HL-60/S4 (cell line): ENCODE data around the gene SLC7A10.

Experiments
- in situ Hi-C: fragments of 300-500 bp; cut with MboI; formaldehyde crosslinking; loops from 2 replicates; pipeline ENCODE4 v1.14.3; 2022; ENCODE audit warnings: low sequenced_read_pairs

The SLC7A10 gene

DNA sequence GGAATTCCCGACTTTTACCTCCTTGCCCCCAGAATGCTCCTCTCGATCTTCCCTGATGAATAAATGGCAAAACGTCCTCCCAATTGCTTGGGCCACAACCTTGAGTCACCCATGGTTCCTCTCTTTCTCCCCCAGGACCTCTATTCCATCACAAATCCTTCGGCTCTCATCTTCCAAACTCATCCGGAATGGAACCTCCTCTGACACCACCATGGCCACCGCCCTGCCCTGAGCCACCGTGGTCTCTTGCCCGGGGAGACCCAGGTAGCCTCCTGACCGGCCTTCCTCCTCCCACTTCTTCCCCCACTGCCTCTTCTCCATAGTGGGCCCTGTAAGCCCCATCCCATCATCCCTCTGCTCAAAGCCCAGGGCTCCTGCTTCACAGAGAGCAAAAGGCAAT, 4.9 kb downstream of the SLC7A10 start:
- in situ Hi-C loops, result no loop called here

GRCh38 chr19:33220115-33220514, 5.5 kb downstream of the SLC7A10 start:
- in situ Hi-C loops, result no loop called here

GRCh38 chr19:33219261-33219815, 6.3 kb downstream of the SLC7A10 start:
- in situ Hi-C loops, result loop anchor here (10.0 kb wide), 1 partner anchor 545 kb away; no protein-coding TSS in a partner anchor

DNA sequence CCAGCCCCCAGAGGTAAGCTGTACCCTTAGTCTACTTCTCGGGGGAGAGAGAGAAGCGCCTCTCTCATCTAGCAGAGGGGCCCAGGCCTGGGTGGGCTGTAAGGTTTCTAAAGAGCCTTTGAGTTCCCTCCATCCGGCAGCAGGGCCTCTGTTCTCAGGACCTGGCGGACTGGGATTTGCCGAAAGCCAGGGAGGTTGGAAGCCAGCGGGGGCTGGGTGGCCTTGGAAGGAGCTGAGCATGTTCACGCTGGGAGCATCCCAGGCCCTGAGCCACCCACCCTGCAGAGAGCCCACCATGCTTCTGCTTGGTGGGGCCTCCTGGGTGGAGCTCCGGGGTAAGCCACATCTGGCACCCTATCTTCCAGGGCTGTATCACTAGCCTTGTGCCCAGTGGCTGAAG, 7.8 kb downstream of the SLC7A10 start:
- in situ Hi-C loops, result loop anchor here (10.0 kb wide), 1 partner anchor 547 kb away; no protein-coding TSS in a partner anchor

DNA sequence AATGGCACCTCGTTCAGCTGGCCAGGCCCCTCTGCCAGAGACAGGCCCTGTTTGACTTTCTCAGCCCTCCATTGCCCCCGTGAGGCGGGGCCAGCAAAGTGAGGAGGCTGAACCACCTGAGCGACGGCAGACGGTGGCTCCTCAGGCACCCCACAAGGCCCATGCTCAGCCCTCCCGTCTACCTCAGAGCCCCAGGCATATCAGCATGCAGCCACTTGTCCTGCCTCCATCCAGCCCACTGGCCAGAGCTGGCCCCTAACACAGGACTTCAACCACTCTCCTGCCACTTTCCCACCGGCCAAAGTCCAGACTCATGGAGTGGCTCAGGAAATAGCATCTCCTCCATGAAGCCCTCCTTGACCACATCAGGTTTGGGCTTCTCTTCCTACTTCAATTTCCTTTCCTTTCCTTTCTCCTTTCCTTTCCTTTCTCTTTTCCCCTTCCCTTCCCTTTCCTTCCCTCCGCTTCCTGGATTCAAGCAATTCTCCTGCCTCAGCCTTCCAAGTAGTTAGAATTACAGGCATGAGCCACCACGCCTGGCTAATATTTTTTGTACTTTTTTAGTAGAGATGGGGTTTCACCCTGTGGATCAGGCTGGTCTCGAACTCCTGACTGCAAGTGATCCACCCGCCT, 9.3 kb downstream of the SLC7A10 start:
- in situ Hi-C loops, result loop anchor here (10.0 kb wide), 1 partner anchor 548 kb away; no protein-coding TSS in a partner anchor

- in situ Hi-C loops, result loop anchor here (10.0 kb wide), 1 partner anchor 549 kb away; no protein-coding TSS in a partner anchor
Measured at GRCh38 chr19:33215438-33216197, 10.0 kb downstream of the SLC7A10 start.

DNA sequence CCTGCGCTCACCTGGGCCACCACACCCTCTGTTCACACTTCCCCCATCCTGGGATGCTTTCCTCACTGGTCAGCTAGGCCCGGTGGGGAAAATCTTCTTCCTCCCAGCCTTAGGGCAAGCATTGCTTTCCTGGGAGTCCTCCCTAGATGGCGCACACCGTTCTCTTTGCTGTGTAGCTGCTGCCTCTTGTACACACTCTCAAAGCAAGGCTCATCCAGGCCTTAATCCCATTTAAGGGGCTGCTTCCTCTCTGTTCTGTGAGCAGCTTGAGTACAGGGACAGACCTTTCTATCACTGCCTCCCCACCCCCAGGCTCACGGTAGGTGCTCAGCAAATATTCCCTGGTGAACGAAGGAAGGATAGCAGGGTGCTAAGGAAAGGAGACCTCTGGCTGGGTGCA, 11.1 kb downstream of the SLC7A10 start:
- in situ Hi-C loops, result loop anchor here (10.0 kb wide), 1 partner anchor 550 kb away; no protein-coding TSS in a partner anchor

- in situ Hi-C loops, result loop anchor here (10.0 kb wide), 1 partner anchor 552 kb away; no protein-coding TSS in a partner anchor
Measured at GRCh38 chr19:33212436-33213172, 13.0 kb downstream of the SLC7A10 start.

GRCh38 chr19:33211794-33212435, 13.7 kb downstream of the SLC7A10 start:
- in situ Hi-C loops, result loop anchor here (10.0 kb wide), 1 partner anchor 553 kb away; no protein-coding TSS in a partner anchor

GRCh38 chr19:33210266-33210940, 15.2 kb downstream of the SLC7A10 start:
- in situ Hi-C loops, result loop anchor here (10.0 kb wide), 1 partner anchor 554 kb away; no protein-coding TSS in a partner anchor

DNA sequence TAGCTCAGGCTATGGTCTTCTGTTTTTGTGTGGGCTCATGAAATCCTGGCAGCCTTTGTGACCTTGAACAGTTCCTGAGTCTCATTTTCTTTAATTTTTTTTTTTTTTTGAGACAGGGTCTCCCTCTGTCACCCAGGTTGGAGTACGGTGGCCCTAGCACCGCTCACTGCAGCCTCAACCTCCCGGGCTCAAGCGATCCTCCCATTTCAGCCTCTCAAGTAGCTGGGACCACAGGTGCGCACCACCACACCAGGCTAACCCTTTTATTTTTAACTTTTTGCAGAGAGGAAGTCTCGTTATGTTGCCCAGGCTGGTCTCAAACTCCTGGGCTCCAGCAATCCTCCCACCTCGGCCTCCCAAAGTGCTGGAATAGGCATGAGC, 15.8 kb downstream of the SLC7A10 start:
- in situ Hi-C loops, result loop anchor here (10.0 kb wide), 1 partner anchor 555 kb away; no protein-coding TSS in a partner anchor

DNA sequence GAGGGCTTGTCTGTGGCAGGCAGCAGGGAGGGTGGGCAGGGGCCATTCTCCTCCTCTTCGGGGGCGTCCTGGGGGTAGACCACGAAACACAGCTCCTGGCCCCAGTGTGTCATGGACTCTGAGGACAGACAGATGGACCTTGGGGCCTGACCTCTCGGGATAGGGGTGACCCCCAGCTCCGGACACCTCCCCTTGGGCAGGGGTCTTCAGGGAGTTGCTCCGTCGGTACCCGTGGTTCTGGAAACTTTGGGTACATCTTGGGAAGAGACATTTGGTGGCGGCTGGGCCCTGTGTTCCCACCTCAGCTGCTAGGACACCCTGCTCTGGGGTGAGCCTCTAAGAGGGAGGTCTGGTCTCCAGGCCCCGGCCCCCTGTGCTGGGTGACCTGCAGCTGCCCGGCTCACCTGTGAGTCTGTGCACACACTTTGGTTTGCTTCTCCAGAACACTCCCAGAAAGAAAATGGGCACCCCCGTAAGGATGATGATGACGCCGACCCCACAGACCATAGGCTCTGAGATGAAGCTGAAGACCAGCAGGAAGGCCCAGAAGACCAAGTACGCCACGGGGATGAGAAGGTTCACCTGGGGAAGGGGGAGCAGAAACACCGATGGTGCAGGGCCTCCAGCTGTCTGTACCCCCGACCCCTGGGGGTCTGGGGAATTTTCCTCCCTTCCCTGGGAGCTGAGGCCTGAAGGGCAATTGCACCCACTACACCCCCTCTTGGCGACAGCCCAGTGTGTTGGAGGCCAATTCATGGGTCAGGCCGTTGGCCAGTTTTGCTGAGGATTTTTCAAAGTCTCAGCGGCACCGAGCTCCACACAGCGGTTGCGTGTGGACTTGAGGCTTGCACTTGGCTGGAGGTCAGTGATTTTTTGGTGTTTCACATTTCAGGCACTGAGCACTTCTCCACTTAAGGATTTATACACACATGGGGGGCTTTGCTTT, 16.5 kb downstream of the SLC7A10 start:
- in situ Hi-C loops, result no loop called here

DNA sequence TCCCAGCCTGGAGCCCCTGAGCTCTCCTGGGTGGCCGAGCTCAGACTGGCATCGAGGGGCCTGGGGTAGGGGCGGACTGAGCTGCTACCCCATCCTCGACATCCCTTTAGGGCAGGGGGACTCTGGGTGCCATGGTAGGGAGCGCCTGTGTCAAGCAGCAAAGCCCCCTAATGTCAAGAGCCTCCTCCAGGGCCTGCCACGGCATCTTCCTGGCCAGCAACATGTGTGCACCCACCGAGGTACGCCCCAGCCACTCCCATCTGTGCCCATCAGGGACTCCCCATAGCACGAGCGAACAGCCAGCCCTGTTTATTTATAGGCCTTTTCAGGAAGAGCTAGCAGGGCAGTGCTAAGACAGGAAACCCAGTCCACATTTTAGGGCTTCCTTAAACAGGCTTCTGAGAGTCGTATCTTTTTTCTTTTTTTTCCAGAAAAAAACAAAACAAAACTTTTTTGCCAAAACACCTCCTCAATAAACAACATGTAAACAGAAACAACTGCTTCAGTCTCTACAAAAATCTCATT, 17.2 kb downstream of the SLC7A10 start:
- in situ Hi-C loops, result no loop called here

DNA sequence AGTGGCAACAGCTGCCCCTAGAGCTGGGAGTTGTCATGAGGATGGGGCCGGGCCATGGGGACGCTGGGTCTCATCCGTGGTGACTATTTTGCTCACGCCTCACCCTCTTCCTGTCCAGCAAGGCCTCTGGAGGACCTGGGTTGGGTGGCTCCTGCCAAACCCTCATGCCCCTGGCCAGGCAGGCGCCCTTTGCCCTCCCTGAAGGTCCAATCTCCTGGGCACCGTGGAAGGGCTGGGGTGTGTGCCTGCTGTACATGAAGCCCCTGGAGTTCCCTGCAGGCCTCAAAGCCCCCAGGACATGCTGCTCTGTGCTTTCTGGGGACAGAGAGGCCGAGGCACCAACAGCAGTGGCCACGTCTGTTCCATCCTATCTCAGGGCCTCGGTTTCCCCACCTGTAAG, 17.7 kb downstream of the SLC7A10 start:
- in situ Hi-C loops, result no loop called here

DNA sequence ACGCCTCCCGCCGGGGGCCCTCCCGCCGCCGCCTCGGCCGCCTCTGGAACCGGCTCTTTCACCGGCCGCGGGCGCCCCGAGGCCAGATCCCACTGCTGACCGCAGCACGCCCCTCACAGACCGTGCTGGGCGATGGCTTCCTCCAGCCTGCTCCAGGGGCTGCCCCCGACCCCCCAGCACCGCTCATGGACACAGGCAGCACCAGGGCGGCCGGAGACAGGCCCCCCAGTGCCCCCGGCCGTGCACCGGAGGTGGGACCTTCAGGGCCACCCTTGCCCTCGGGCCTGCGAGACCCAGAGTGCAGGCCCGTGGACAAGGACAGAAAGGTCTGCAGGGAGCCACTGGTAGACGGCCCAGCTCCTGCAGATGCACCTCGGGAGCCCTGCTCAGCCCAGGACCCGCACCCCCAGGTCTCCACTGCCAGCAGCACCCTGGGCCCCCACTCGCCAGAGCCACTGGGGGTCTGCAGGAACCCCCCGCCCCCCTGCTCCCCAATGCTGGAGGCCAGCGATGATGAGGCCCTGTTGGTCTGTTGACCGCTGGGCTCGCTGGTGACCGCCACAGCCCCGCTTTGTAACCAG, 18.5 kb downstream of the SLC7A10 start:
- in situ Hi-C loops, result no loop called here

DNA sequence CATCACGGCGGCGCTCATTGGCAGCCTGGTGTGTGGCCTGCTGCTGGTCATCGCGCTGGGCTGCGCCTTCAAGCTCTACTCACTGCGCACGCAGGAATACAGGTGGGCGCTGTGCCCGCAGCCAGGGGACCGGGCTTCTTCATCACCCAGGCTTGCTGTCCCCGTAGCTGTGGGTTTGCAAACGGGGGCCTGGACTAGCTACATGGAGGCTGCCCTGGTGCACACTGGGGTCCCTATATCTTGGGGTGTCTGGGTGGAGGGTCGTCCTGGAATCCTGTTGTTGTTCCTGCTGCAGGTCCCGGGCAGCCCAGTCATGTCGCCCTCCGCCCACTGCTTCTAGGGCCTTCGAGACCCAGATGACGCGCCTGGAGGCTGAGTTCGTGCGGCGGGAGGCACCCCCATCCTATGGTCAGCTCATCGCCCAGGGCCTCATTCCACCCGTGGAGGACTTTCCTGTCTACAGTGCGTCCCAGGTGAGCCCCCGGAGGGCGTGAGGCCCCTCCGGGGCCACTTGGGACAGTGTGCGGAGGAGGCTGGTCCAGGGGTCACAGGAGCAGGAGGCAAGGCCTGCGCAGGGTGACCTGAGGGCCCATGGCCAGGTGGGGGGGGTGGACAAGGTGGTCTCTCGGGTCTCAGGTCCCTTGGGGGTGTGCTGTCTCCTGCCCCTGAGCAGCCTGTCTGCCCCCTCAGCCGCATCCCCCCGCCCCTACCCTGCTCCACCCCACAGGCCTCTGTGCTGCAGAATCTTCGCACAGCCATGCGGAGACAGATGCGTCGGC, 19.2 kb downstream of the SLC7A10 start:
- in situ Hi-C loops, result no loop called here

- in situ Hi-C loops, result no loop called here
Measured at GRCh38 chr19:33205531-33206260, 20.0 kb downstream of the SLC7A10 start.
